ENCODE measurements around the gene SLC35F4. TPM values are rescaled to one million over a fixed set of nuclear protein-coding genes. Genes with fewer than 3 reads are reported as not detected.

The SLC35F4 gene
- total RNA-seq, 1 donor from 2014 or later, result not detected

DNA sequence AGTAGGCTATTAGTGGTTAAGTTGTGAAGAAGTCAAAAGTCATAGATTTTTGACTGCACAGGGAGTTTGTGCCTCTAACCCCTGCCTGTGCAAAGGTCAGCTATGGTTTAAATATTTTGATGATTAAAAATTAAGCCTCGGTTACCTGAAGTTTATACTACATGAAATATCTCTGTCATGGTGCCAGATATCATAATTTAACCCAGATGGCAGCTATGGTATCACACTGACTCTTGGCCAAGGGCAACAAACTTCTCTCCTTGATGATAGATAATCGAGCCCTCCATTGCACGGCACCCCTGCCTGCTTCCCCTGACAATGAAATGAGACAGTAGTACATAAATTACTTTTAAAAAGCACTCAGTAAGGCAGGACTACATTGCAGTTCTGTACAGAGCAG lies 80.8 kb downstream of the SLC35F4 start:
- Mint-ChIP-seq H3K4me1 (ENCODE audit: unreplicated experiment) (no peaks in the 10 kb centered on the region), H3K36me3 (ENCODE audit: unreplicated experiment) (no peaks in the 10 kb centered on the region), H3K27ac (ENCODE audit: unreplicated experiment) (no peak overlapping the region), H3K4me3 (ENCODE audit: unreplicated experiment) (no peak overlapping the region), H3K9me3 (ENCODE audit: unreplicated experiment) (peaks cover 73% of the 10 kb centered on the region), H3K27me3 (ENCODE audit: unreplicated experiment) (no peaks in the 10 kb centered on the region)
- DNase-seq (ENCODE audit: extremely low spot score, unreplicated experiment), result no peak
- TF ChIP-seq, protein P1, sequence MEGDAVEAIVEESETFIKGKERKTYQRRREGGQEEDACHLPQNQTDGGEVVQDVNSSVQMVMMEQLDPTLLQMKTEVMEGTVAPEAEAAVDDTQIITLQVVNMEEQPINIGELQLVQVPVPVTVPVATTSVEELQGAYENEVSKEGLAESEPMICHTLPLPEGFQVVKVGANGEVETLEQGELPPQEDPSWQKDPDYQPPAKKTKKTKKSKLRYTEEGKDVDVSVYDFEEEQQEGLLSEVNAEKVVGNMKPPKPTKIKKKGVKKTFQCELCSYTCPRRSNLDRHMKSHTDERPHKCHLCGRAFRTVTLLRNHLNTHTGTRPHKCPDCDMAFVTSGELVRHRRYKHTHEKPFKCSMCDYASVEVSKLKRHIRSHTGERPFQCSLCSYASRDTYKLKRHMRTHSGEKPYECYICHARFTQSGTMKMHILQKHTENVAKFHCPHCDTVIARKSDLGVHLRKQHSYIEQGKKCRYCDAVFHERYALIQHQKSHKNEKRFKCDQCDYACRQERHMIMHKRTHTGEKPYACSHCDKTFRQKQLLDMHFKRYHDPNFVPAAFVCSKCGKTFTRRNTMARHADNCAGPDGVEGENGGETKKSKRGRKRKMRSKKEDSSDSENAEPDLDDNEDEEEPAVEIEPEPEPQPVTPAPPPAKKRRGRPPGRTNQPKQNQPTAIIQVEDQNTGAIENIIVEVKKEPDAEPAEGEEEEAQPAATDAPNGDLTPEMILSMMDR (IDR thresholded peaks at IDR 0.05), result no peak

DNA sequence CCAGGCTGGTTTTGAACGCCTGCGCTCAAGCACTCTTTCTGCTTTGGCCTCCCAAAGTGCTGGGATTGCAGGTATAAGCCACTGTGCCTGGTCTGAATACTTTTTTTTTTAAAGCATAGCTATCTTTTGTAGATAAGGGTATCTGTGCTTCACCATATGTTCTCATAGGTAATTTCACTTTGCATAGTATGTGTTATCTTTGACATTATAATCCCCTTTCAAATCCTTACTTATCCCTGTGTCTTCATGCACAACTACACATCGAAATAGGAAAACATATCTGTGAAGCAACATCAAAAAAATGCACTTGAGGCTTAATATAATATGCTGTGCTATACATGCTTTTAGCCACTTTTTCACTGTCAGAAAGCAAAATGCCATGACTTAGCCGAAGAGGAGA lies 94.1 kb downstream of the SLC35F4 start:
- H3K4me3 Mint-ChIP-seq (ENCODE audit: unreplicated experiment), result no peak overlapping the region
- no peaks in the 10 kb centered on the region for H3K27me3 Mint-ChIP-seq (ENCODE audit: unreplicated experiment)
- no peaks in the 10 kb centered on the region for H3K4me1 Mint-ChIP-seq (ENCODE audit: unreplicated experiment)
- DNase-seq (ENCODE audit: extremely low spot score, unreplicated experiment), result no peak
- H3K9me3 Mint-ChIP-seq (ENCODE audit: unreplicated experiment), result peaks cover 6% of the 10 kb centered on the region
- H3K27ac Mint-ChIP-seq (ENCODE audit: unreplicated experiment), result no peak overlapping the region
- no peaks in the 10 kb centered on the region for H3K36me3 Mint-ChIP-seq (ENCODE audit: unreplicated experiment)
- TF ChIP-seq, protein P1 (IDR thresholded peaks at IDR 0.05), result no peak

DNA sequence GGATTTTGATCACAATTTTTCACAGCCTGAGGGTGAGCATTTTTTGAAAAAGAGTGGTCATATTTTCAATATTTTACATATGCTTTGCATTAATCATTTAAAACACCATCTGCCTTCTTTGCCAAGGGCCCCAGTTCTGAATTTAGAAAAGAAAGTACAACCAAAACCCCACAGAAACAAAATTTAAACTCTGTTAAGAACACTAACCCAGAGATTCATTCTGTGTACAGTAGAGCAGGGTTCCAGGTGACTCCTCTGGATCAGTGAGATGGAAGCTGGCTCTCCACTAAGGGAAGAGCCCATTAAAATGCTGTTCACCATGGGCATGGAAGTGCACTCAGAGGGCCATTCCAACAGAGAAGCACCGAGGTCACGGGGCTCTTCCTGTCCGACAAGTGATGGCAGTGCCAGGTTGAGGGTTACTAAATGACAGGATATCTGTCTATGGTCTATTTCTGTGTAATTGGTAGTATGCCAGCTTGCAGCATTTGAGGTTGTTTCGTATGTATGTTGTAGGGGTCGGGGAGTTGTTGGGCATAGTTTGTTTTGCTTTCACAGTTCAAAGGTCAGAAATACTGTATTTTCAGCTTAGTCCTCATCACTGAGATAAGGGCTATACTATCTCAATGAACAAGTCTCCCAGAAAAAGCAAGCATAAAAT lies 95.9 kb downstream of the SLC35F4 start:
- TF ChIP-seq, protein P1 (IDR thresholded peaks at IDR 0.05), result no peak
- Mint-ChIP-seq H3K9me3 (ENCODE audit: unreplicated experiment) (no peaks in the 10 kb centered on the region), H3K27ac (ENCODE audit: unreplicated experiment) (no peak overlapping the region), H3K4me1 (ENCODE audit: unreplicated experiment) (no peaks in the 10 kb centered on the region), H3K4me3 (ENCODE audit: unreplicated experiment) (no peak overlapping the region), H3K27me3 (ENCODE audit: unreplicated experiment) (no peaks in the 10 kb centered on the region), H3K36me3 (ENCODE audit: unreplicated experiment) (no peaks in the 10 kb centered on the region)
- DNase-seq (ENCODE audit: extremely low spot score, unreplicated experiment), result no peak

DNA sequence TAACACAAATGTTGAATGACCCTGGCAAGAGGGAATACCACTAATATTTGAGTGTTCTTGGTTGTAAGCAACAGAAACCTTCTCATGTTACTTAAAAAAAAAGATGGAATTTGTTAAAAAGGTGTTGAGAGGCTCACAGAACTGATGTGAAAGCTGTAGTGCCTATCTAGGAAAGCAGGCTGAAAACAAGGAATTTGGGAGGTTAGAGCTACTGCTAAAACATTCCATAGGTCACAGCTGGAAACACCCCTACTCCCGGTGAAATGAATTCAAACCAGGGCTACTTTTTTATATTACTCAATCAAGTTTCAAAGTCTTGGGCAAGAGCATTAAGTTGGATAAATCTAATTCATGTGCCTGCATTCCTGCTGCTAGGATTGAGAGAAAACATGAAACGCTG lies 104.1 kb downstream of the SLC35F4 start:
- DNase-seq (ENCODE audit: extremely low spot score, unreplicated experiment), result no peak
- Mint-ChIP-seq H3K27ac (ENCODE audit: unreplicated experiment) (no peak overlapping the region), H3K4me3 (ENCODE audit: unreplicated experiment) (no peak overlapping the region), H3K27me3 (ENCODE audit: unreplicated experiment) (no peaks in the 10 kb centered on the region), H3K4me1 (ENCODE audit: unreplicated experiment) (no peaks in the 10 kb centered on the region), H3K9me3 (ENCODE audit: unreplicated experiment) (peaks cover 11% of the 10 kb centered on the region), H3K36me3 (ENCODE audit: unreplicated experiment) (no peaks in the 10 kb centered on the region)
- TF ChIP-seq, protein P1 (IDR thresholded peaks at IDR 0.05), result no peak

DNA sequence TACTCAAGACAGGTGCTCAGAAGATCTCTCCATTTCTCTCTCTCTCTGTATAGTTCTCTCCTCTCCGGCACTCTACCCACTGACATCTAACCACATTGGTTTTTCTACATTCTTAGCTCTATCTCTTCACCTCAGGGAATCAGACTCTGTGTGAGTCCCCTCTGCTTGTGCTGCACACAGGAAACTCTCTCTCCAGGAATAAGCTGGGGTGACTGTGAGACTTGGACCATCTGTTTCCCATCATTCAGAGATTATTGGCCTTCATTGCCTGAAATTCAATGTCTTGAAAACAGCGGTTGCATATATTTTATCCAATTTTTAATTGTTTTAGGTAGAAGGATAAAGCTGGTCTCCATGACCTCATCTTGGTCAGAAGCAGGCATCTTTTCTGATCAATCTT lies 105.0 kb downstream of the SLC35F4 start:
- Mint-ChIP-seq H3K36me3 (ENCODE audit: unreplicated experiment) (no peaks in the 10 kb centered on the region), H3K4me3 (ENCODE audit: unreplicated experiment) (no peak overlapping the region), H3K4me1 (ENCODE audit: unreplicated experiment) (no peaks in the 10 kb centered on the region), H3K27me3 (ENCODE audit: unreplicated experiment) (no peaks in the 10 kb centered on the region), H3K27ac (ENCODE audit: unreplicated experiment) (no peak overlapping the region), H3K9me3 (ENCODE audit: unreplicated experiment) (peaks cover 11% of the 10 kb centered on the region)
- TF ChIP-seq, protein P1 (IDR thresholded peaks at IDR 0.05), result no peak
- no peak for DNase-seq (ENCODE audit: extremely low spot score, unreplicated experiment)

Data from osteocyte (in vitro differentiated cells).